GM19099 (cell line): ENCODE measurements around the gene ARHGAP26.
A peak's percentile ranks its signal among the peaks of the same experiment; 100 is the strongest.

Experiments used
- POLR2A ChIP-seq: IDR thresholded peaks from 3 replicates; pipeline ENCODE4 v1.6.1; 2011; ENCODE audit warnings: low read depth; ENCODE audit not compliant: insufficient read length; ENCODE audit errors: extremely low read depth

The ARHGAP26 gene

DNA sequence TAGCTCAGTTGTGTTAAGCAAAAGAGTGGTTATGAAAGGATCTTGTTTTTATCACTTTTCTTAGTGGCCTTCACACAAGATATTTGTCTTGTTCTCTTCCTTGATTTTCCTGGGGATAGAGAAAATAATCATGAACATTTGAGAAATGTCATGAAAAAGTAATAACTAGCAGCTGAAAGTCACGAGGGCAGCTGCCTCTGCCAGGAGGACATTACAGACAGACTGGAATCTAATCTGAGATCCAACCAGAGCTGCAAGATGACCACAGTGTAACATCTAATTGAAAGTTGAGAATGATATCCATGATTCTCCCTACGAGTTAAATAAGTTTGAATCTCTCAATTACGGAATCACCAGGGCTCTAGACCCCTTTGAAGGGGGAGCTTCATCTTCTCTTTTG lies 274.9 kb downstream of the ARHGAP26 start:
- no peak for TF ChIP-seq POLR2A

DNA sequence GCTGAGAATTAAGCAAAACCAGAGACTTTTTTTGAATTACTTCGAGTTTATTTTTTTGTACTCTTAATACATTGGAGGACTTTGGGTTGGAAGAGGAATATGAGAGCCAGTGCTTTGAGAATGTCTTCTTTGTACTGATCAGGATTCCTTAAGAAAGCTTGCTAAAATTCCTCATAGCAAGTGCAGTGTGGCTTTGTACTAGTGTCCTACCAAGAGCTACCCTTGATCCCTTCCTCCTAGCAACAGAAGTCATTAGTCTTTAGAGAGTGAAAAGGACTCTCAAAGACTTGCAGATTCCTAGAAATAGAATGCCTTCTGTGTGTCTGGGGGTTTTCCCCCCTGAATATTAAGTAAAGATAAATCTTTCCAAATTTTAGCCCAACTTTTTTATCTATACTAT lies 276.1 kb downstream of the ARHGAP26 start:
- TF ChIP-seq POLR2A, result no peak

DNA sequence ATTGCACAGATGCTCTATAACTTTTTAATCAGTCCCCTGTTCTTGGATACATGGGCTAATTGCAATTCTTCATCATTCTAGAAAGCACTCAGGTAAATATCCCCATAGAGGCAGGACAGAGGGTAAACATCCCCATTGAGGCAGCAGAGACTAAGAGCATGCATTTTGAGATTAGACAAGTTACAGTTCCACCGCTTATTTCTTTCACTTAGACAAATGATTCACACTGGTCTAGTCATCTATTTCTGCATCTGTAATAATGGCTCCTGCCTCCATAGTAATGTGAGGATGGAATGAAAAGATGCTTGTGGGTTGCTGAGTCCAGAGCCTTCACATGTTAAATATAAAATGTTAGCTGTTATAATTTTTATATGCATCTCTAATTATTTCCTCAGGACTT lies 276.9 kb downstream of the ARHGAP26 start:
- TF ChIP-seq POLR2A, result no peak

DNA sequence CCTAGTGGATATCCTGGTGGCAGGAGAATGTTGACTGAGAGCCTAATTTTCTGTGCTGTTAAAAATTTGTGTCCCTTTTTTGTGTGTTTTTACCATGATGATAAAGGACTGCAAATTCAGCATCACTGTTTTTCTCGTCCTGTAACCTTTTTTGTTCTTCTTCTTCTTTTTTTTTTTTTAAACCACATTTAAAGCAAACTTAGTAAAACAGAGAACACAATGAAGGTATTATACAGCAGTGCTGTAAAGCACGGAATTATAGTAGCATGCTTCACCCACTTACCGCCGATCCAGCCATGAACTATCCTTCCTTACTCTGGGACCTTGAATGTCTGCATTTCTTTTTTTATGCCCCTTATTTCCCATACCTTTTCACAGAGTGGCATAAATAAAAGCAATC lies 280.0 kb downstream of the ARHGAP26 start:
- TF ChIP-seq POLR2A, result no peak

DNA sequence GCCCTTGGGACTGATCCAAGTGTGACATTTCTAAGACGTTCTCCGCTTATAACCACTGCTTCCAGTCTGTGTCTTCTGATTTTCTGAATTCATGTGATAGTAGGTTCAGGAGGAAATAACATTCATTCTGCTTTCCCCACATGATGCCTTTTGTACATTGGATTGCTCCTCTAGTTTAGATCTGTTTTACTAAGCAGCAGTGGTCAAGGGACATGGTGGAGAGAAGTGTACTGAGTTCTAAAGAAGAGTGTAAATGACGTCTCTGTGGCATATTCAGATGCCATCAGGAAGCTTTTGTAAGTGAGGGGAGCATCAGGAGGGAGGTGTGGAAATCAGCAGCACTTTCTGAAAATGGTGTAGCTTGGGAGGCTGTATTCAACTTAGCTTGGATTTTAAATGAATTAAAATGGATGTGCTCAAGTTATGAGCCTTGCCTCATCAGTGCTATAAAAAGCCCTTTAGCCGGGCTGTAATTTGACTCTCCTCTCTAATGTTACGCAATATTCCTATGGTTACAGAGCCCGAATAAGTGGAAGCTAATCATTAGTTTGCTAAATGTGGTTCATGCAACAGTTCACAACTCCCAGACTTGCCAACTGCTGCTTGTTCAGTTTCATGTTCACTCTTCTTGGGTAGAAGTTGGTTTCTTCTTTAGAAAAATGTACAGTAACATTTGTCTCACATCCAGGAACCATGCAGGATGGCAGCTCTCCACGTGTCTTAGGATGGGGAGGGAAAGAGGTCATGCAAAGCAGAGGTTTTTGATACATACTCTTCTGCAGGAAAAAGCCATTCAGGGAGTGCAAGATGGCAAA lies 281.3 kb downstream of the ARHGAP26 start:
- TF ChIP-seq POLR2A, result no peak

DNA sequence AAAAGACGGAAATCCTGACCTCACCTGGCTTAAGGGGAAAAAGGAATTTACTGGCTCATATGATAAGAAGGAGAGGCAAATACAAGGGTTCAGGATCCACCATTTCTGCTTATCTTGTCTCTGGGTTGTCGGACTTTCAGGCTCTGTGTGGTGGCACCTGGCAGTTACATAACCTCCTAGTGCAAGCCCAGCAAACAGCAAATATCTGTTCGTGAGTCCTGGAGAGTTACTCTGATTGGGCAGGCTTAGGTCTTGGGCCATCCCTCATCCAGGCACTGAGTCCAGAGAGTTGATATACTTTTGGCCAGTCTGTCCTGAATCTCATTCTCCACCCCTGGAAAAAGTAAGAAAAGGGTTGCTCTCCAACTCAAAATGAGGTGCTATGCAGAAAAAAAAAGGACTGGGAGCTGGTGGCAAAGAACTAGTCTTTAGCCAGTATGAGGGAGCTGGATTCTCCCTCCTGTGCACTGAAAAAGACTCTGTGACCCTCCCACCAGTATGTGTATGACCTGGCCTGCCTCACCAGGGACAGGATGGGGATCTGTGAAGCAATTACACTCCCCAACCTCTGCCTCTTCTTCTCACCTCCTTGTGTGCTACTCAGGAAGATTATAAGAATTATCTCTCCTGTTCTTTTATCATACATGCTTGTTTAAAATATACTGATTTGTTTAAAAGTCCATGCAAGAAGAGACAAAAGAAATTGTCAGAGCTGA lies 282.9 kb downstream of the ARHGAP26 start:
- peak; percentile 35 for TF ChIP-seq POLR2A

DNA sequence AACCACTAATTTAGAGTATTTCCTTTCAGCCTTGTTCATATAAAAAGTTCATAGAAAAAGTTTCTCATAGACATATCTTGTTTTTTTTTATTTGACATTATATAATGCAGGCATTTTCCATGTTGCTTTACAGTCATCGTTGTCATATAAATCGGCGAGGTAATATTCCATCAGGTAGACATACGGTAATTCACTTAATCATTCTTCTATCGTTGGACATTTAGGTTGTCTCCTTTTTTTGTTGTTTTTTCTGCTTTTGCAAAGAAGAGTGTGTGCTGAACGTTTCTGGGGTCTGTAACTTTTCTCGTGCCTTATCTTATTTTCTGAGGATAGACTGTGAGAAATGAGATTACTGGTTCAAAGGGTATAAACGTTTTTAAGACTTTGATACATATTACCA lies 283.6 kb downstream of the ARHGAP26 start:
- no peak for TF ChIP-seq POLR2A

DNA sequence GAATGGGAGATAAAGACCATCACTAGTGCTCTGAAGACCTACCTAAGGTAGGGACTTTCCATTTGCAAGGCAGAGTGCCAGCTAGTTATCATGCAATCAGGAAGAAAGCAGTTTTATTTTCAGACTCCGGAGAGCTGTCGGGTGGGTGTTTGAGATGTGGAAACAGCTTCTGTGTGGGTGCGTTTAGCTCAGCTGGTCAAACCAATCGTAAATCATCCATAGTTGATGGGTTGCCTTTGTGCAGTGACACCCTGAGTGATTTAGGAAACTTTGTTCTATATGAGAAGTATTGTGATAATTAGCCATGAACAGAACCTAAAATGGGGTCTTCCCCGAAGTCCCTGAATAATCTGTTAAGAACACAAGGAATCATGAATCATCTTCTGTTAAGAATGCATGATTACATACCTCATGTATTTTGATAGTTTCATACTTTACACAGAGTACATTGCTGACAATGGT lies 284.3 kb downstream of the ARHGAP26 start:
- TF ChIP-seq POLR2A, result peak; percentile 66

DNA sequence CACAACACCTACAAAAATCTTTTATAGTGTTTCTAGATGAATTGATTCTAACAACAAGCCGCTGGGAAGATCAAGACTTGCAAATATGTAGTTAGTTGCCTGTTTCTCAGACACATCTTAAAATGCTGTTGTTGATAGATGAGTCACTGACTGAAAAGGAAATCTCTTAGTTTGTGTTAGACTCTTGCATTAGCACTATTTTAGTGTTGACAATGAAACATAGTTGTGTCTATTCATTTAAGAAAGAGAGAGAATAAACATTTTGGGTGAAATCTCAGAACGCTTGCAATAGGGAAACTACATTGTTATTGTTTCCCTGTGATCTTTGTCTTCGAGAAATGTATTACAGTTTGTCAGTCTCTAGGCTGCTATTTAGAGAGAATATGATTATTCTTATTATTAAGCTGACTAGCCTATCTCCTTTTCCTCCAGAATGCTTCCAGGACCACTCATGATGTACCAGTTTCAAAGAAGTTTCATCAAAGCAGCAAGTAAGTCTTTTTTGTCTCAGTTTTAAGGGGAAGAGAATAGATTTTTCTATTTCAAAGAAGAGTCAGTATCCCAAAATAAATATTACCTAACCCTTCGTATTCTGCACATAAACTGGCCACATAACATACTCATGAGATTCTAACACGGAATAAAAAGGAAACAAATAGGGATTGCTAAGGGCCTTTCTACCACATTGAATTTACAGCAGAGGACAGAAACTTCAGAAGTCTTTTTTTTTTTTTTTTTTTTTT lies 285.6 kb downstream of the ARHGAP26 start:
- TF ChIP-seq POLR2A, result no peak

DNA sequence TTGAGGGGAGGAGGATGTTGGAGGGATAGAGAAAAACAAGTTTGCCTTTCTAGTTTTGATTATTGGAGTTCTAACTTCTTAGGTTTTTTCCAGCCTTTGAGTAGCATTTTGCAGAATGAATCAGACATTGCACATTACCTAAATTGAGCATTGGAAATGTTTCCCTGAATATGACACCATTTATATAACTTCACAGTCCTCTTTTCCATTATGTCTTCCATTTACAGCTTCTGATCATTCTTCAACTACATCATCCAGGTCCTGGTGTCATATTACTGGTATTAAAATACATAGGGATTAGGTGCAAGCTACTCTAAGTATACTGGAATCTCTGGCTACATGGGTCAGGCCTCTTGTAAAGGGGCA lies 286.1 kb downstream of the ARHGAP26 start:
- no peak for TF ChIP-seq POLR2A

DNA sequence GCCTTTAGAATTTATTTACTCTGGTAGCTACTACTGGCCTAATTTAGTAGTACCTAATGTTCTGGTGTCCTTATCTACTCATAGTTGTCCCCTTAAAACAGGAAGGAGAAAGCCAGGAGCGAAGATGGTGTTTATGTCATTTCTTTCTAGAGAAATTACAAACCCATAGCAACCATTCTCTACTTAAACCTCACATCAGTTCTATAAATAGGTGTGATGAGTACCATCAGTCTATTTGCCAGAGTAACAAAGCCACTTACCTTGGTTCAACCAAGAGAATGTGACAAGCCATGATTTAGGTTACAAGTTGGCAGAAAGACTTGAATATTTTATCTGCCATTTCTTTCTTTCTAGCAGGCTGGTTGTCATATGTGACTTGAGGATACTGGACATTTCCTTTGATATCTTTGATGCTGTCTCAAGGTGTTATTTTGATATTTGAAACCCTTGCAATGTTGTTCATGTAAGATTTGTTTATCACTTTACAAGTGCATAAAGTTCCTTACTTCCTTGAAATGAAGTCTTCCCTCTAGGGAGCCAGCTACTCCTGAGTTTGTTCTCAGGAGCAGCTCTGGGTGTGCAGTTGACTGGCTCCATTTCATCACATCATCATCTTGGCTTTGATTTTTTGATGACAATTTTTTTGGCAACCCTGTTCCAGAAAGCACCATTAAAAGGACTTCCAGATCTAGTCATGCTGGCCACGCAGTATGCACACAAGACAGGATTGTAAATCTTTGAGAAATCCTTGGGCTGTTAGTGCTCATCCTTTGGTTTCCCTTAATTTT lies 286.8 kb downstream of the ARHGAP26 start:
- peak; percentile 37 for TF ChIP-seq POLR2A

DNA sequence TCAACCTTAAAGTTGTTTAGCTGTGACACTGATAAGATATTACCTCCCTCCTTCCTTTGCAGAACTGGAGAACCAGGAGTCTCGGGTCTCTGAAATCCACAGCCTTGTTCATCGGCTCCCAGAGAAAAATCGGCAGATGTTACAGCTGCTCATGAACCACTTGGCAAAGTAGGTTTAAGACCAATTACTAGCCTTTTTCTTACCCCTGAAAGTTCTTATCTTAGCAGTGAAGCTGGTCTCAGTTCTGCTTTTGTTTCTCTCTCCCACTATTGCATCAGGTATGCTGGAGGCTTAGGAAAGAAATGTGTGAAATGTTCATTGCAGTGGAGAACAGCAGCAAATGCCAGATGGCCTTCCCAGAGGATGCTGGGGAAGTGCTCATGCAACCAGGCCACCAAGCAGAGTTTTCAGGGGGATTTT lies 287.4 kb downstream of the ARHGAP26 start:
- TF ChIP-seq POLR2A, result peak; percentile 40

DNA sequence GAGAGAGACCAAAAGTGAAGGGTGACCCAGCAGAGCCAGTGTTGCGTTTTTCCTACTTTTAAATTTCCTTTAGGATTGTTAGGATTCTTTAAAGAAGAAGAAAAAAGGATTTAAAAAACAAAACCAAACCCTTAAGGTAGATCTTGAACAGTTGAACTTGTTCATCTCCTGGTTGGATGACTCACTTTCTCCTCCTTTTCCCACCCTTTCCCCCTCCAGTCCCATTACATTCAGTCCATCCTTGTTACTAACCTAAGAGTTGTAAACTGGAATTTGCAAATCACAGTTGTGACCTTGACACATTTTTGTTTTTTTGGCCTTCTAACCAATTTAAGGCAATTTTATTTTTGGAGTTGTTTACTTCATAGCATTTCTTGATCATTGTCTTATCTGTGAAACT lies 289.2 kb downstream of the ARHGAP26 start:
- TF ChIP-seq POLR2A, result no peak

DNA sequence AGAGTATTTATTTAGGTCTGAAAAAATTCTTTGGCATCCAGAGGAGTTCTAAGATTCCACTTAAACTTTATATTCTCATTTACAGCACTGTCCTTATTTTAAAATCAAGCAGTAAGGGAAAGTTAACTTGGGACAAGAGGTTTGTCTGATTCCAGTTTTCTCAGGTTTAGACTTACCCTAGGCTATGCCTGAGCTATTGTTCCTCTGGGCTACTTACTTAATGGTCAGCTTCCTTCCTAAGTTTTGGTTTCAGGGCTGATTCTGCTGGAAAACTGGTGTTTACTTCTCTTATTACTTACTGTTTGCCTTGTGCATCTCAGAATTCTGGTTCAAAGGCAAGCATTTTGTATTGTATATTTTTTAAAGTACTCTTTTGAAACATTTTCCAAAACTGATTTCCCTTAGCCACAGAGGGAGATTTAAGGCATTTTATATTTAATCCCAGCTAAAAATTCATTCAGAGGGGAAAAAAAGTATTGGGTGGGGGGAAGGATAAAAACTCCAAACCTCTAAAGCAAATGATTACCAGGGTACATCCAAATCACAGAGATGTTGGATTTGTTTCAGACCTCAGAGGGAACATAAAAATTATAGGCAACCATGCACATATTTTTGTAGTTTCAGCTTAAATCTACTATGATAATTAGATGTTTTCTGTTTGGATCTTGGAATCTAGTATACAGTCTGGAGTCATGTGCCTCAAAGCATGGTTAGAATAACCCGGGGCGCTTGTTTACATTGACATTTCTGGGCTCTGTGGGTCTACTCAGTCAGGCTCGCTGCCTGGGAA lies 290.0 kb downstream of the ARHGAP26 start:
- no peak for TF ChIP-seq POLR2A
